ENCODE data around the gene SH2D7. TPM values are rescaled to one million over a fixed set of nuclear protein-coding genes. Genes with fewer than 3 reads are reported as not detected.

SH2D7 gene
- total and polyA plus RNA-seq, 2 donors (not counting 1 experiment from before 2014, with no cell fraction given), result not detected

GRCh38 chr15:78097667-78098066, 5.3 kb downstream of the SH2D7 start:
- H2AFZ ChIP-seq (ENCODE audit: insufficient read depth, low read depth, low read length, poor library complexity, severe bottlenecking), result no peak overlapping the region
- no peak overlapping the region for H3K4me3 Mint-ChIP-seq

More at GRCh38 chr15:78097667-78098066, 5.3 kb downstream of the SH2D7 start:
- TF ChIP-seq CTCF (IDR thresholded peaks at IDR 0.05), result no peak
- Histone ChIP-seq H3K4me3 (ENCODE audit: control extremely low read depth in 1 of 5, extremely low read depth in 1 of 5, insufficient read depth in 1 of 5, low read depth in 2 of 5, low read length in 4 of 5) (no peak overlapping the region), H3K4me2 (replicated peaks; ENCODE audit: low read depth, low read length, poor library complexity, severe bottlenecking) (no peak overlapping the region), H4K20me1 (ENCODE audit: control insufficient read depth, insufficient read depth, low read length, poor library complexity, severe bottlenecking) (no peaks in the 10 kb centered on the region), H3K4me1 (ENCODE audit: control insufficient read depth in 2 of 2, insufficient read depth in 2 of 2, low read length in 2 of 2) (no peaks in the 10 kb centered on the region), H3K27ac (ENCODE audit: low read length in 2 of 2) (no peak overlapping the region), H3K9ac (ENCODE audit: low read length) (no peak overlapping the region), H3K9me3 (ENCODE audit: control extremely low read depth in 1 of 3, control insufficient read depth in 2 of 3, insufficient read depth in 1 of 3, low read length in 2 of 3) (peaks cover 0 to 1% (median 0%) of the 10 kb centered on the region in 3 donors), H3K27me3 (replicated peaks in 1 of 4; ENCODE audit: control extremely low read depth in 1 of 4, control insufficient read depth in 3 of 4, insufficient read depth in 4 of 4, low read length in 3 of 4) (peaks cover 0 to 4% (median 0%) of the 10 kb centered on the region in 4 experiments), H3K79me2 (ENCODE audit: control insufficient read depth, insufficient read depth, low read length) (no peaks in the 10 kb centered on the region), H3K36me3 (replicated peaks in 1 of 2; ENCODE audit: control extremely low read depth in 1 of 2, control insufficient read depth in 1 of 2, extremely low read depth in 1 of 2, insufficient read depth in 2 of 2, low read length in 1 of 2) (no peaks in the 10 kb centered on the region)
- Mint-ChIP-seq H3K9me3 (ENCODE audit: insufficient read depth) (no peaks in the 10 kb centered on the region), H3K27me3 (no peaks in the 10 kb centered on the region), H3K27ac (no peak overlapping the region), H3K4me1 (no peaks in the 10 kb centered on the region)
- no peak for DNase-seq
- CTCF ChIA-PET, result interaction anchor here (0.9 to 3.8 kb wide), 3 partner anchors 11 to 64 kb away, joined by 3 to 21 read pairs (median 6); no protein-coding TSS in a partner anchor
- intact Hi-C loops (cut with micrococcal nuclease), result no loop called here
- WGBS (ENCODE audit: insufficient coverage), result 95% methylated on average over 9 of the region's 9 CpGs
- POLR2A ChIA-PET, result no interaction called here
- ATAC-seq (ENCODE audit: low read depth), result no peak

Data from B cell (primary cell).